ENCODE measurements around the gene AMBRA1.
"Not testable (repeated sequence)": the region's sequence is repeated elsewhere in the genome, so short reads cannot be mapped to it uniquely, and the experiment has no call there.

AMBRA1 gene

GRCh38 chr11:46534711-46535110 is 59.1 kb downstream of the AMBRA1 start:
- no peak for DNase-seq (ENCODE audit: low read depth)

GRCh38 chr11:46533396-46534100 is 60.3 kb downstream of the AMBRA1 start:
- no peak for DNase-seq (ENCODE audit: low read depth)

- DNase-seq (ENCODE audit: low read depth): no peak
Measured at GRCh38 chr11:46529928-46530574, 63.8 kb downstream of the AMBRA1 start.

GRCh38 chr11:46529095-46529905 is 64.5 kb downstream of the AMBRA1 start:
- peak; percentile 67 for DNase-seq (ENCODE audit: low read depth)

GRCh38 chr11:46528445-46529094 is 65.3 kb downstream of the AMBRA1 start:
- DNase-seq (ENCODE audit: low read depth): no peak

GRCh38 chr11:46527591-46528130 is 66.2 kb downstream of the AMBRA1 start:
- DNase-seq (ENCODE audit: low read depth): no peak

- DNase-seq (ENCODE audit: low read depth): no peak
Measured at GRCh38 chr11:46526216-46527215, 67.3 kb downstream of the AMBRA1 start.

- no peak for DNase-seq (ENCODE audit: low read depth)
Measured at GRCh38 chr11:46524201-46524770, 69.5 kb downstream of the AMBRA1 start.

GRCh38 chr11:46523290-46523689 is 70.5 kb downstream of the AMBRA1 start:
- DNase-seq (ENCODE audit: low read depth): no peak

GRCh38 chr11:46522682-46523281 is 71.0 kb downstream of the AMBRA1 start:
- no peak for DNase-seq (ENCODE audit: low read depth)

- no peak for DNase-seq (ENCODE audit: low read depth)
Measured at GRCh38 chr11:46521961-46522681, 71.7 kb downstream of the AMBRA1 start.

- DNase-seq (ENCODE audit: low read depth): no peak
Measured at GRCh38 chr11:46520971-46521745, 72.7 kb downstream of the AMBRA1 start.

GRCh38 chr11:46519351-46519750 is 74.5 kb downstream of the AMBRA1 start:
- DNase-seq (ENCODE audit: low read depth): no peak

GRCh38 chr11:46518928-46519327 is 74.9 kb downstream of the AMBRA1 start:
- not testable (repeated sequence) for DNase-seq (ENCODE audit: low read depth)

GRCh38 chr11:46514370-46514769 is 79.5 kb downstream of the AMBRA1 start:
- no peak for DNase-seq (ENCODE audit: low read depth)

GRCh38 chr11:46513934-46514342 is 79.9 kb downstream of the AMBRA1 start:
- DNase-seq (ENCODE audit: low read depth): no peak

GRCh38 chr11:46512261-46512881 is 81.5 kb downstream of the AMBRA1 start:
- no peak for DNase-seq (ENCODE audit: low read depth)

GRCh38 chr11:46511342-46511741 is 82.5 kb downstream of the AMBRA1 start:
- DNase-seq (ENCODE audit: low read depth): no peak
